Activated CD4-positive, alpha-beta T cell treated with anti-CD3 and anti-CD28 coated beads, Interleukin-2, amount 50 U/mL, for 1 hour (primary cell): Measurements from ENCODE around the gene OR6B3.

Experiments
- DNase-seq: peaks from one replicate; pipeline ENCODE4 v3.0.0-alpha.2; 2020

Gene OR6B3

GRCh38 chr2:240043279-240043989 lies 9.9 kb downstream of the OR6B3 start:
- no peak for DNase-seq

- DNase-seq, result no peak
Measured at GRCh38 chr2:240042740-240043139, 10.6 kb downstream of the OR6B3 start.

DNA sequence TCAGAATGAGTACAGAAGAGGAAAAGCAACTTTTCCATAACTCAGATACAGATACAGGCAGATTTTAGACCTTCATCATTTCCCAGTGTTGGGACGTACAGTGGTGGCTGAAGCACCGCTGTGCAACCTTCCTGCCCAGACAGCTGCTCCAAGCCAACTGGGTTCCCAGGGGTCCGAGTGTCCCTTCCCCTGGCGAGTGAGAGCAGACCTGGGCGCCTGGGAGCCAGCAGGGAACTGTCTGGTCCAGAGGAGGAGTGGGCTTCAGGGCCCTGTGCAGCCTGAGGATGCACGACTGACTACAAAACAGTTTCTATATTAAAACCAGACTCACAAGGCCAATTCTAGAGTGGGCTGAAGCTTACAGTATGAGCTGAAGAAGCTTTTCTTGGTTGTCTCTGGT lies 12.0 kb downstream of the OR6B3 start:
- DNase-seq, result no peak

- DNase-seq, result no peak
Measured at GRCh38 chr2:240037358-240037757, 16.0 kb downstream of the OR6B3 start.

GRCh38 chr2:240033330-240033678 lies 20.0 kb downstream of the OR6B3 start:
- no peak for DNase-seq

GRCh38 chr2:240032406-240033329 lies 20.7 kb downstream of the OR6B3 start:
- no peak for DNase-seq

GRCh38 chr2:240030379-240031094 lies 22.8 kb downstream of the OR6B3 start, which contains the start of gene OR6B2:
Gene OR6B2 (minus strand): TSS chr2:240030429. CDS start chr2:240030429, 0 bp downstream.
- no peak for DNase-seq

- peak; percentile 19 for DNase-seq
Measured at GRCh38 chr2:240024766-240025165, 28.6 kb downstream of the OR6B3 start.

DNA sequence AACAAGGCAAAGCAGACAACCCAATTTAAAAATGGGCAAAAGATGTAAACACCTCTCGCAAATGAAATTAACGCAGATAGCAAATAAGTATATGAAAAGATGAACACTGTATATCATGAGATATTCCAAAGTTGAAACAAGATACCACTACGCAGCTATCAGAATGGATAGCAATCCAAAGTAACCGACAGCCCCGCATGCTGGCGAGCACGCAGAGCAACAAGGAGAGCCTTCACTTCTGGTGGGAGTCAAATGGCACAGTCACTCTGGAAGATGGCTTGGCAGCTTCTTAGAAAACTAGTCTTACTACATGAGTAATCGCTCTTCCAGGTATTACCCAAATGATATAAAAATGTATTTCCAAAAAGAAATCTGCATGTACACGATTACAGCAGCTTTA lies 29.5 kb downstream of the OR6B3 start:
- DNase-seq, result no peak

DNA sequence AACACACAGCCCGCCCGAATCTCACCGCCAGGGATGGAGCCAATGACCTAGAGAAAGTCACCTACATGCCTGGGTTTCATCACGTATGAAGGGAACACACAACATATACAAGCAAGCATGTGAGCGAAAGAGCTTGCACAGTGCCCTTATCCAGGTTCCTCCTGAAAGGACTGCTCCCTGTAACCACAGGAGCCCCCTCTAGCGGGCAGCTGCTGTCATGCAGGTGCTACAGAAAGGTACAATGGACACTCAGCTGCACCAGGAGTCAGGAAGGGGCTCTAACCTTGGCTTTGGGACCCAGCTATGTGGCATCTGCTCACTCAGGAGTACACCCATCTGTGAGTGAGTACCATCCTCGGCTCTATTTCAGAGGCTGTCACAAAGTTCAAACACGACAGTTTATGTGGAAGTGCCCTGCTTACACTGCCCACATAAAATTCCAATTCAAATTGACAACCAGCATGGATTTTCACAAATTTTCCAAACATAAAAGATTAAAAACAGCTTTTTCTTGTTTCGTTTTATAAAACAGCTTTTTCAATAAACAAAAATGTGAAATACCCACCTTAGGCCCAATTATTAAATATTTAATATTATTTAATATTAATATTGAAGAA lies 31.7 kb downstream of the OR6B3 start:
- DNase-seq, result peak; percentile 67

DNA sequence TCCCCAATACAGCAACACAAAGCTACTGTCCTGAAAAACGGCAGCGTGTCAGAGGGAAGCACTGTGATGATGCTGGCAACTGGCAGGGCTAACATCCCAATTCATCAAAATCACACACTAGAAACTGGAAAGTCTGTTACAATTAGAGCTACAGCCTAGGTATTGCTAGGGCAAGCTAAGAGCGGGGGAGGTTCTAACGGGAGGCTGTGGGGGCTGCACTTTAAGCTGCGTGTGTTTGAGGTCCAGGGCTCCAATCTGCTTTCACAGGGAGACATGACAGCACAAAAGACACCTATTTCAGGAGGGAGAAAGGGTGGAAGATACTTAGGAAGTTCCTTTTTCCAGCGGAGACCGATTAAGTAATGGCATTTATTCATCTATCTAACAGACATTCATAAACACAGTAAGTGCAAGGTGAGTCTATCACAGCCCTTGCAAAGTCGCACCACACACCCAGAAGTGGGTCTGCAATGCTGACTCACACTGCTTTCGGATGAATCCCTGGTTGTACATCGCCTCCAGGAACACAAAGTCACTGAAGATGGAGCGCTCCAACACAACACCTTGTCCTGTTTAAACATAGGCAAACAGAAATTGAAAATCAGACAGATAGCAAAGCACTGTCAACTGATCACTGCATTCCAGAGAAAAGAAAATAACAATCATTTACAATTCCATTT lies 35.1 kb downstream of the OR6B3 start:
- DNase-seq, result no peak

GRCh38 chr2:240014327-240014726 lies 39.0 kb downstream of the OR6B3 start:
- no peak for DNase-seq

- DNase-seq, result no peak
Measured at GRCh38 chr2:240013343-240013742, 40.0 kb downstream of the OR6B3 start.

- no peak for DNase-seq
Measured at GRCh38 chr2:240002983-240003382, 50.3 kb downstream of the OR6B3 start.

DNA sequence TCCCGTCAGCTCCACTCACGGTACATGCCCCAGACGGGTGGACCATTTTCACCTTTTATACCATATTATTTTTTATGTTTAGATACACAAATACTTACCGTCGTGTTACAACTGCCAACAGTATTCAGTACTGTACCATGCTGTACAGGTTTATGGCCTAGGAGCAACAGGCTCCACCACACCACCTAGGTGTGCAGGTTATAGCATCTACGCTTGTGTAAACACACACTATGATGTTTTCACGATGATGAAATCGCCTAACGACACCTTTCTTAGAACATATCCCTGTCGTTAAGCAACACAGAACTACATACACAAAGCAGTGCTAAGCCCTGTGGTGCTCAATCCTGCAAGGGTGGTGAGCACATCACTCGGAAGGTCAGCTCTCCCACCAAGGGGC lies 52.6 kb downstream of the OR6B3 start:
- DNase-seq, result no peak

DNA sequence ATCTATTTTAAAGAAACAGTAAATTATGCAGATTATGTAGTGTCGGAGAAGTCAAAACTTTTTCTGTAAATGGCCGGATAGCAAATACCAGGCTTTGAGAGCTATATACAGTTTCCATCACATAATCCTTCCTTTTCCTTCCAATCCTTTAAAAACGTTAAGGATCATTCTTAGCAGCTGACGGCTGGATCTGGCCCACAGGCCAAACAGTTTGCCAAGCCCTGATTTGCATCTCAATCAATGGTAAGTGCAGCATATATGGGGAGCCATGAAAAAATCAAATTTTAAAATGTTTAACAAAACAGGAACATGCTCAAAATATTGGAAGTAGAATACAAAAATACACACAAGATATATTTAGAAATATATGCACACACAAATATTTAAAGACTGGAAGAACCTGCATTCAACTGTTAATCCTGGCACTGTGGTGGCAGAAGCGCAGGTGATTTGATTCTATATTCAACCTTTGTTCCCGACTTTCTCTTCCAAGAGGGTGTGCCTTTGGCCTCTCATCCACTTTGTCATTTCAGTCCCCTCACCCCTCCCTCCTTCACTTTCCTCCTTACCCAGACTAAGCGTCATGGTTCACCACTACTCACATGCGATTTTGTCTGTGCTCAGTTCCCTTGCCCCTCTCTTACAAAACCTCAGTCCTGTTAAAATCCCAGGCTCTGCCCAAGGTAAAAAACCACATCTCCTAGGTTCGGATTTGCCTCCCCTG lies 55.5 kb downstream of the OR6B3 start:
- no peak for DNase-seq
